GM19025 (cell line): ENCODE data around the gene ZEB2.

Experiments used
- ATAC-seq: cut with Tn5 transposase; IDR thresholded peaks from one replicate; pipeline ENCODE4 v1.9.1; 2021; ENCODE audit warnings: mild to moderate bottlenecking, low read depth, moderate library complexity; ENCODE audit not compliant: unreplicated experiment

Gene ZEB2

DNA sequence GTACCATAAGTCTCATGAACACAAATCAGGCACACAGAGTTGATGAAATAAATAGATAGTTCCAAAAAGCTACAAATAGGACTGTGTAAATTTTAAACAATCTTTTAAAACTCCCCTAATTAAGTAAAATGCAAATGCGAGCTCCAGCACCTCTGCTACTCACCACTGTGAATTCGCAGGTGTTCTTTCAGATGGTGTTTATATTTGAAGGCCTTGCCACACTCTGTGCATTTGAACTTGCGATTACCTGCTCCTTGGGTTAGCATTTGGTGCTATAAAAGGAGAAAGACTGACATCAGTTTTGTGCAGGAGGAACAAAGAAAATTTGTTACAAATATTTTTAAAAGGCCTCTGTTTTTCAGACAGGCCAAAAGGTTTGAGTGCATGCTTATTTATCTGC is 118.9 kb downstream of the ZEB2 start:
- no peak for ATAC-seq

- ATAC-seq, result no peak
These were observed 123.6 kb downstream of the ZEB2 start for GRCh38 chr2:144396318-144396717.

DNA sequence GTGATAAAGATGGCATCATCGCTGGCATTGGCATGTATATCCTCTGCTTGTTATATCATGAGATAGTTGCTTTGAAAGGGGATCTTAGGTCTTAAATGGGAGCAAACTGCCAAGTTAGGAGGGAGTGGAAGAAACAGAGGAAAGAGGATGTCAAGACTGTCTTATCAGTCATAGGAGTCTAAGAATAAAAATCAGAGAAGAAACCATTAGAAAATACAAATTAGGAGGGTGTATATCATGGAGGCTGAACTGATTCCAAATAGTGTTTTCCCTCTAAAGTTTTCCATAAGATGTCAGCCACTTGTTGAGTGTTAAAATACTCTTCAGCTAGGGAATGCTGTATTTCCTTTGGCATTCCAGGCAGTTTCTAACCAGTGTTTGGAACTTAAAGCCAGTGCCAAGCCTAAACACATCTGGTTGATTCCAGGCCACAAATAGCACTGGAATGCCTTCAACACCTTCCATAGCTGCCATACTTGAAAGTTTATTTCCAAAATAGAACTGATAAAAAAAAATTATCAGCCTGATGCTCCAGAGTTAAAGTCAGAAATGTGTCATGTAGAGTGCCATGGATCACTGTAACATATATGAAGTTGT is 129.4 kb downstream of the ZEB2 start:
- no peak for ATAC-seq

DNA sequence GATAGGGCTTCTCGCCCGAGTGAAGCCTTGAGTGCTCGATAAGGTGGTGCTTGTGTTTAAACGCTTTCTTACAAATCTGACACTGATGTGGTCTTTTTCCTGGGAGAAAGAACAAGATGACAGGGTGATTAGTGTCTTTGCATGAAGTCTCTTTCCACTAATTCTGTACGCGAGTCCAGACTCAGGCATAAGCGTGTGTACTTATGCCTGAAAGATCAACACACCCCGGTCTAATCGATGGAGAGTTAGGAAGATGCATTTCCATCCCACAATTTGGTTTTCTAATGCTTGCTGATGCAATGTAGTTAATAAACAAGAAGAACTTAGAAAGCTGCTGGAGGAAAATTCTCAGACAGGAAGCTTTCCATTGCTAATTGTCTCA is 130.0 kb downstream of the ZEB2 start:
- ATAC-seq, result no peak

DNA sequence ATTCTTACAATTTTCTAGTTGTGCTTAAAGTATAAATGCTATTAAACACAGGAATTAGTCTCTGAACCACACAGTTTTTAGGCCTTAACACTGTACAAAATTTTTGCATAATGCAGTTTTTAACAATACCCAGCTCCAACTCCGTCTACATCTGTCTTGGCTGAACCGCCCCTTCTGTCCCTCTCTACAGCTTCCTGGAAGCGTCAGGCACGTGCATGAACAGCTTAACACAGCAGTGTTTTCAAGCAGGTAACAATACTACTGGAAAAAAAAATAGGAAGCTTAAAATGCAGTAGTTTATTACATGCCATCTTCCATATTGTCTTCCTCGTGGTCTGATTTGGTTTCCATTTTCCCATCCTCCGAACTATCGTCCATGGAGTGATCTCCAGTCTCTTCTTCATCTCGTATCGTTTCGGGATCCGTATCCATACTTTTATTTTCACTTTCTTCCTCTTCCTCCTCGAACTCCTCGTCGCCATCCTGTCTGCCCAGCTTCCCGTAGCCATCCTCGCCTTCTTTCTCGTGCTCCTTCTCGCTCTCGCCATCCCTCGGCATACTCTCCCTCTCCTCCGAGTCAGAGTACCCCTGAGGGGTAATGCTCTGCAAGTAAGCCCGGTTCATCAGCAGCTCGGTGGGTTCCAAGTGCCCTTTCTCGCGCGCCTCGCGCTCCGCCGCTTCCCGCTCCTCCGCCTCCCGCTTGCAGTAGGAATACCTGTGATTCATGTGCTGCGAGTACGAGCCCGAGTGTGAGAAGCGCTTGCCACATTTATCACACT is 130.6 kb downstream of the ZEB2 start:
- no peak for ATAC-seq

DNA sequence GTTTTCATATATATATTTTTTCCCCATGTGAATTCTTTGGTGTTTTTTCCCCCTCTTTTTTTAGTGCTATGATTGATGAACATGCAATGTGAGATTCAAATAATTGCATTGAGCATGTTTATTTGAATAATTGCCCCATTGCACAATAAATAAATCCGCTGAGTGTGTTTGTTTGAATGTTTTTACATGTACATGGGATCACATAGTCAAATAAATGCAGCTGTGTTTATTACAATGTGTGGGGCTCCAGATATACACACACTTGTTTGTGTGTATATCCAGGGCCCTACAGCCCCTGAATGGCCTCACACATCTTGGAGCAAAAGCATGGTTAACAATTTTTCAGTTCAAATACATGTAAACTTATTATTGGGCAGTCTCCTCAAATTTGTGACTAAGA is 134.5 kb downstream of the ZEB2 start:
- no peak for ATAC-seq

GRCh38 chr2:144383571-144384100 is 136.3 kb downstream of the ZEB2 start:
- ATAC-seq, result no peak

- ATAC-seq, result peak; percentile 99
These were observed 137.1 kb downstream of the ZEB2 start for GRCh38 chr2:144382849-144383248.

GRCh38 chr2:144381716-144382115 is 138.2 kb downstream of the ZEB2 start:
- no peak for ATAC-seq

DNA sequence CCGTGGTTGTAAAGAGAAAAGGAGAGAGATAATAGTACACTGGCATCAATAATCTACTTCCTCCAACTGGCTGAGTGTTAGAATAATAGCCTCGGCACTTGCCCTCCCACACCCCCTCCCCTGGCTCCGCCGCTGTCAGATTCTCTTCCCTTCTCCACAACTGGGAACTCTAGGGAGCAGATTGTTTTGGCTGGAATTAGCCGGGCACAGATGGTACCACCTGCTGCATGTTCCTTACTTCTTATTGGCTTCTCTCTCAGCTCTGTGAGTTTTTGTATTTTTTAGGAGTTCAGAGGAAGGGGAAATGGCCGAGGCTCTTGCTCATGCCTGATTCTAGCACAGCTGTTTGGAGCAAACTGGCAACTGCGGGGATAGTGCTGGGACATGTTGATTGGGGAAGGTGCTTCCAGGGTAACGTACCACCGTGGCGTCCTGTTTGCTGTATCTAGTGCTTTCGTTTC is 140.0 kb downstream of the ZEB2 start:
- ATAC-seq, result no peak

DNA sequence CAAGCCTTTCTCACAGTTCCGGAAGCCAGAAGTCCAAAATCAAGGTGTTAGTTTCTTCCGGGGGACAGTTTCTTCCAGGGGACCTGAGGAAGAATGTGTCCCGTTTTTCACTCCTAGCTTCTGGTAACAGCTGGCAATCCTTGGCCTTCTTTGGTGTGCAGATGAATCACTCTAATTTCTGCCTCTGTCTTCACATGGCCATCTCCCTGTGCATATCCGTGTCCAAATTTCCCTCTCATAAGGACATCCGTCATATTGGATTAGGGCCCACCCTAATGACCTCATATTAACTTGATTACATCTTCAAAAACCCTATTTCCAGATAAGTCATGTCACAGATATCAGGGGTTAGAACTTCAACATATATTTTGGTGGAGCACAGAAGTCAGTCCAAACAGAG is 141.4 kb downstream of the ZEB2 start:
- ATAC-seq, result no peak

DNA sequence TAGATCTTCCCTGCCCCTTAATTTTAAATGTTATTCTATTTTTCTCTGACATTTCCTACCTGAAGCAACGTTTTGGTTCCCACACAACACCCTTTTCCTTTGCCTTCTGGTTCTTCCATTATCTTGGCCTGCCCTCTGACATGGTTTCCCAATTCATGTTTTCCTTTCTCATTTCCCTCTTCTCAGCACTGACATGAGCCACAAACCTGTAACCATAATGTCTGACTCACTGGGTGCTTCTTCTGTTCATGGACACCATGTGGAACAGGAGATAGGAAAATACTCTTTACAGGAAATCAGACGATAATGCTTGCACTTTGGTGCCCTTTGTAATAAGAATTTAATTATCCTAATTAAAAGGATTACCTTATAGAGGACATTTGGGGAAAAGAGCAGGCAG is 142.0 kb downstream of the ZEB2 start:
- ATAC-seq, result no peak

DNA sequence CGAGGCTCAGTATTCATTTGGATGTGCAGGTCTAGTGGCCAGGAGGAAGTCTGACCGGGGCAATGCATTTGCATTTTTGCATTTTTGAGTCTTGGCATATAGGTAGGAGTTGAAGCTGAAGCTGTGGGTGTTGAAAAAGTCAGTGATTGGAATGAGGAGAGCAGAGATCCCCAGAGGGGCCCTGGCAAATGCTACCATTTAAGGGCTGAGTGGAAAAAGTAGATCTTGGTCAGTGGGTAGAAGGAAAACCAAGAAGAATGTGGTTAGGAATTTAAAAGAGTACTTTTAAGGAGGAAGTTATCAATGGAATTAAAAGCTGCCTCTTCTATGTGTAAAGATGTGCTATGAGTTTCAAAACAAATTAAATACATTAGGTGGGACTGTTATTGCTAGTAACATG is 143.0 kb downstream of the ZEB2 start:
- ATAC-seq, result no peak

GRCh38 chr2:144376460-144376859 is 143.5 kb downstream of the ZEB2 start:
- no peak for ATAC-seq

DNA sequence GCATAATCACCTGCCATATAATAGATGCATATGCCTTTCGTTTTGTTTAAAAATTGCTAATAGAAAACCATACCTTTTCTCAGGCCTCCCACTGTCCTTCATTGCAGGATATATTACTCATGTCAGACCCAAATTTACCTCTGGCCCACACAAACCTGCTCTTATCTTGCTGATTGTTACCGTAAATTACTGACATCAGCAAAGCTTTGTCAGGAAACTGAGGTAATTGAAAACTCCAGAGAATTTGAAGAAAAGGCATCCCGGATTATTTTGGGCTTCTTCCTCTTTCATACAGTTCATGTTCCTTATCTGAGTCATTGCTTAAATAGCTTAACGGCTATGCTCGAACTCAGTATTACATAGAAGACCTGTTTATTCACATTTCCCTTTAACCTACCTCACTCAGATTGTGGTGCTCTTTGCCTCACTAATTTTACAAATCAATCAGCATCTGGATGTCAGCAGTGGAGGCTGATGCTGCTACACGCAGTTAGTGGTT is 145.7 kb downstream of the ZEB2 start:
- ATAC-seq, result peak; percentile 45

DNA sequence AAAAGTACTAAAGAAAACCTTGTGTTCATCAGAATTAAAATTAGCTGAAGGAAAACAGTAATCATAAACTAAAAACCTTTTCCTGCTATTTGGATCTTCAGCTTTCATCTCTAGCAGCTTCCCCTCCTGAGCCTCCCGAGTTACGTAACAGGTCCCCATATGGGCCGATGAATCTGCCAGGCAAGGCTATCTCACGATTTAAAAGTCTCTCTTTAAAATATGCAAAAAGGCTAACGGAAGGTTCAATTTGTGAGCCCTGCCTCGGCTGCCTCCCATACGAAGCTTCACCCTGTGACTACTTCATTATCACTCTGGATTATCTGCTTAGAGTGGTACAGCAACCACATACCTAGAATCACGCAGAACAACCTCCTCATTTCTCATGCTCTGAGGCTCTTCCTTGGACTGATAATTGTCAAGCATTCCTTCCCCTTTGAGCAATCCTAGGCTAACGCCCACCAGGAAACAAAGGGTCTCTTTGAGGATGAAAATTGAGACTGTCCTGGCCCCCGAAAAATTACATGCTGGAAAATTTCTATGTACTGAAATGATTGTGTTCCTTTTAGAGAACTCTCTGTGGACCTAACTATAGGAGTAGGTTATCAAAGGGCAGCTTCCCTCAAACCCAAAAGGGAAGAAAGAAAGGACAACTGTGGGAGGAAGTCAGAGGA is 147.4 kb downstream of the ZEB2 start:
- no peak for ATAC-seq

DNA sequence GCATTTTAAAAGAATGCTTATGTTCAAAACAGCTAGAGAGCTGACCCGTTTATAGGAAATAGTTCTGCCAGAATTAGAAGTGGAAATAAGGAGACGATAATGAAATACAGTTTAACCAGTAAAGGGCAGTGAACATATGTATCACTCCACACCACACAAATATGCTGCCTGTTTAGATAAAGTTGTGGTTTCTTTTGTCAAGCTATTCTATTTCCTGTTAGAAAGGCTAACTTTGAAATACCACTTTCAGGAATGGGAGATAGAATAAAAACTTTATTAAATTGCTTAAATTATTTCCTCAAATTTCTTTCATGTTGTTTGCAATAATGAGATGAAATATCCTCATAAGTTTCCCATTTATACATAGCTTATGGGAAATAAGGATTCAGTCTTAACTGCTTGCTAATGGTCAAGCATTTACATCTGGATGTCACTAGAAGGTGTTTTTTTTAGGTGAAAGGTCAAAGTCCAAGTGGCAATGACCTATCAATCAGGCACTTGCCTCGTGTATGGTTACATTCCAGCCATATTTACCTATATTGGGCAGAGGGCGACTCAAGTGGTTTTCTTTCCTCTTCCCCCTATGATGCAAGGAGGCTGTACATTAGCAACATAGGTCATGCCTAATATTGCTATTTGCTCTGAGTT is 148.9 kb downstream of the ZEB2 start:
- no peak for ATAC-seq

DNA sequence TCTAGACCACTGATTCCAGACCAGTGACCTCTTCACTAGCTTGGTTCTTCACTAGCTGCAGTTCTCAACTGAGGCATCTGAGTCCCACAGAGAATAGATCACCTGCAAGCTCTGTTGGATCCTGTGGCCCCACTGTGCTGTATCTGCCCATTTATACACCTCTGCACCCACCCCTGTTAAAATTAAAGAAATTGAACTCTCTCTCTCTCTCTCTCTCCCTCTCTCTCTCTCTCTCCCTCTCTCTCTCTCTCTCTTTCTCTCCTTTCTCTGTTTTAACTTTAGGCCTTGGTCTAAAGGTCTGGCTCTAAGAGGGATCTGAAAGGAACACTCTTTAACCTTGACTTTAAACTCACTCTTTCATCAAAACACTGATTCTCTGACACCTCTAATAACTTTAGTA is 150.5 kb downstream of the ZEB2 start:
- no peak for ATAC-seq

GRCh38 chr2:144366825-144367429 is 153.0 kb downstream of the ZEB2 start:
- ATAC-seq, result no peak

DNA sequence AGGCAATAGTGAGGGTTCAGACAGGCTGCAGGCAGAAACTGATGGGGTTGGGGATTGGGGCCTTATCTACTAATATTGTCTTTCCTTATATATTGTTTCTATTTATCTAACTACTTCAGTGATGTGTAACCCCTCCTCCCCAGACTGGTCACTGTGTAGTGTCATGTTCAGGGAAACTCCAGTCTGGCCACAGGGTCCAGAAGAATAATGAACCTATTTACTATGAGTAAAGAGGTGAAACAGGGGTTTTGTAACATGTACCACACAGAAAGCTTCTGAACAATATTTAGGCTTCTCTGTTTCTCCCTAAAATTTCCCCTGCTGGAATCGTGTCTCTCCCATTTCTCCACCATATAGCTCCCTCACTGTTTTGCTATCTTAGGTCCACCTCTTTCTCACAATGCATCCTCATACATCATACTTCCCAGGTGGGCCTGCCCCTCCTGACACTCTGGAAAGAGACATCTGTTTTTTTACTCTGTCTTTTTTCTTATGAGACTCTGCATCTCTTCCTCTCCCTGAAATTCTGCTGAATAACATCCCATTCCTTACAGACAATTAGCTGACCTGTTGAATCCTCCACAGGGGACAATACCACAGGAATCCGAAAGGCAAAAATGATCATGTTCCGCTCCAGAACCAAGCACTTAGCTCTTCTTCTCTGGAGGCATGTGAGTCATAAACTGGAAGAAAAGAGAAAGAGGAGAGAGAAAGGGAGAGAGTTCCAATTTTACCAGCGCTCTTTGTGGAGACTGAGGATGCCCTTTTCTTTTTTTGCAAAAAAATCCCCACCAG is 154.8 kb downstream of the ZEB2 start:
- peak; percentile 93 for ATAC-seq
